Right lobe of liver (tissue), 4 donors: ENCODE measurements around the gene TASOR.

Experiments
- CTCF ChIP-seq, 4 donors: fragments of 200-600 bp in 3 of 4; fragments of 450-650 bp in 1 of 4; IDR thresholded peaks; one replicate each; pipeline versions ENCODE4 v1.5.1 to v1.8.0; 2016 to 2022; ENCODE audit warnings: antibody characterized with exemption in 4 of 4, mild to moderate bottlenecking in 2 of 4
- POLR2A ChIP-seq: fragments of 450-650 bp; IDR thresholded peaks from one replicate; pipeline ENCODE4 v1.6.1; 2017; ENCODE audit warnings: antibody characterized with exemption, mild to moderate bottlenecking
- donor health status: DM: no; HTN: no; CAD: no.
- donor health status: DM: no; HTN: no; CAD: no.
- donor health status: DM: no; HTN: yes; CAD: no.

DNA sequence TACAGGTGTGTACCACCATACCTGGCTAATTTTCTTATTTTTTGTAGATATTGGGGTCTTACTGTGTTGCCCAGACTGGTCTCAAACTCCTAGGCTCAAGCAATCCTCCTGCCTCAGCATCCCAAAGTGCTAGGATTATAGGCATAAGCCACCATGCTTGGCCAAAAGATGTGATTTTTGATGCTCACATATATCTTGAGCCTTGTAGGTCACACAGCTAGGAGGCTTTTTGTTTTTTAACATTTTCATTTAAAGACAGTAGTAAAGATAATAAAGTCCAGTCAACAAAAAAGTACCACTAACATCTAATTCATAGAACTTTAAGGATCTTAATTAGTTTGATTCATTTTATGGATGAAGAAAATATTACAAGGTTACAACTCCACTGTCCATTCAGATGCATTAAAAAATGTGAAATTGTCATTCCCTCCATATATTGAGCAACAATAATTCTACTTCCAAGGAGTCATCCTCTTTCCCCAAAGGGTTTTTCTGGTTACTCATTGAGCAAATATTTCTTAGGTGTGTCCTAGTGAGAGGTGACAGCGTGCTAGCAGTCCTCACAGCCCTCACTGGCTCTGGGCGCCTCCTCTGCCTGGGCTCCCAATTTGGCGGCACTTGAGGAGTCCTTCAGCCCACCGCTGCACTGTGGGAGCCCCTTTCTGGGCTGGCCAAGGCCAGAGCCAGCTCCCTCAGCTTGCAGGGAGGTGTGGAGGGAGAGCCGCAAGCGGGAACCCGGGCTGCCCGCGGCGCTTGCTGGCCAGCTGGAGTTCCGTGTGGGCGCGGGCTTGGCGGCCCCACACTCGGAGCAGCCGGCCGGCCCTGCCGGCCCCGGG, 8.3 kb upstream of the TASOR start:
- TF ChIP-seq CTCF (IDR thresholded peaks at IDR 0.05) = no peak
- TF ChIP-seq POLR2A = no peak
